GM10847 (cell line): ENCODE measurements around the gene RANBP6.

Experiments
- POLR2A ChIP-seq: IDR thresholded peaks from 2 replicates; pipeline ENCODE4 v1.6.1; 2011; ENCODE audit not compliant: insufficient read length; ENCODE audit errors: extremely low read depth

The RANBP6 gene

DNA sequence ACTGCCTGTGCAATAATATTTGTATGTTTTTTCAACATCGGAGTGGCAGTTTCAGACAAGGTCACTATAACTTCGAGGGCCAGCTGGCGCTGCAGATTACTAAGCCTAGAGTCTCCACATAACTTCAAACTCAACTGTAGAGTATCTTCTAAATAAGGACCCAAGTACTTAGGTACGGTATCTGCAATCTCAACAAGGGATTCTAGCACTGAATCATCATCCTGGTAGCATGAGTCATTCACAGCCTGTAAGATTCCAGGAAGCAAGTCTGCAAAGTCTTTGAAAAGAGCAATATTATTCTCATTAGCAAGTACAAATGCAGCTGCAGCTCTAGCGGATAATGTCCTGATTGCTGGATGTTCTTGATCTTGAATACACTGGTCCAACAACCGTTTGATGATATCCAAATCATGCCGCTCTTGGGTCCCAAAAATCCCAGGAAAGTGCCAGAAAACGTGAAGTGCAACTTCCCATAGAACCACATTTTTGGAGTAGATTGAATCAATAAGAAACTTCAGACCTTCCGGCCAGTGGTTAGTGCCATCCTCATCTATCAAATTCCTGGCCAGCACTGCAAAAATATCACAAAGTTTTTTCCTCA, 654 bp downstream of the RANBP6 start:
- TF ChIP-seq POLR2A: no peak

DNA sequence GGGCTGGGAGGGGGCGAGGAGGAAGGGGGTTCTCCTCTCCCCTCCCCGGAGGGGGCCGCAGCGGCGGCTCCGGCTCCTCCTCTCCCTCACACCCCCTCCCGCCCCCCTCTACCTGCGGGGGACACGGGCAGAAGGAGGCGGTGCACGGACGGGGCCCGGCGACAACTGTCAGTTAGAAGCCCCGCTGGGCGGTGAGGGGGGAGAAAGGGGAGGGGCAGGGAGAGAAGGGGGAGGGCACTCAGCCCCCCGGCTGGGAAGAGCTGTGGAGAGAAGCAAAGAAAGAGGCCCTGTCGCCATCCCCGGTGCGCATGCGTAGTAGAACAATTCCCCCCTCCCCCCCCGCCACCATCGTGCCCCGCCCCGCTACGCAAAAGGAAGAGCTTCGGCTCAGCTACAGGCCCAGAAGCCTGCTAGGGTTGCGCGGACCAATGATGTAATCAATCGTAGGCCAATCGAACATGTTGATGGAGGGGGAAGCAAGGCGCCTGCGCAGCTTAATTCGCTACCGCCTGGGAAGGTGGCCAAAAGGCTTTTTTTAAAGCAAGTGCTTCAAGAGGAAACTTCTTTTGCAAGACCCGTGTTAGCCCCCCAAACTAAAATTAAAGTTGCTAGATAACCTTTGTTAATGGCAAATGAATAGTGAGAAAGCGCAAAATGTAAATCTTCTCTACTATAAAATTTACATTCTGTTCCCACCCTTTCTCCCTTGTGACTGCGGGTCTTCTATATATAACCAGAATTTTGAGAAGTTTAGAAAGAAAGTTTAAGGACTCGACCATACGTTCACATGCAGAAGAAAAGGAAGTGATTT, 7.0 kb downstream of the RANBP6 start:
- peak; percentile 33 for TF ChIP-seq POLR2A

DNA sequence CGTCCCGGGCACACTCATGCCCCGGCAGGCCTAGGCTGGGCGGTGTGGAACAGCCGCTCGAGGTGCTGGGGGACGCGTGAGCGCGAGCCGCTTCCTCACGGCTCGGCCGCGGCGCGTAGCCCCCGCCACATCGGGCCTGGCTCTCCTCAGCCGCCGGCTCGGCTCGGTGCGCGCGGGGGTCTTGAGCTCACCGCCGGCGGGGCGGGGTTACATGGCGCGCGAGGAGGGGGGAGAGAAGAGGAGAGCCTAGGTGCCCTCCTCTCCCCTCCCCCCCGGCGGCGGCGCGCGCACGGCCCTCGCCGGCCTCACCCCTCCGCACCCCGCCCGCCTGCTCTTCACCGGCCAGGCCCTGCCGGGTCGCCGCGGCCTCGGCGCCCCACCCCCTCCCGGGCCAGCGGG, 7.7 kb downstream of the RANBP6 start:
- TF ChIP-seq POLR2A: no peak

DNA sequence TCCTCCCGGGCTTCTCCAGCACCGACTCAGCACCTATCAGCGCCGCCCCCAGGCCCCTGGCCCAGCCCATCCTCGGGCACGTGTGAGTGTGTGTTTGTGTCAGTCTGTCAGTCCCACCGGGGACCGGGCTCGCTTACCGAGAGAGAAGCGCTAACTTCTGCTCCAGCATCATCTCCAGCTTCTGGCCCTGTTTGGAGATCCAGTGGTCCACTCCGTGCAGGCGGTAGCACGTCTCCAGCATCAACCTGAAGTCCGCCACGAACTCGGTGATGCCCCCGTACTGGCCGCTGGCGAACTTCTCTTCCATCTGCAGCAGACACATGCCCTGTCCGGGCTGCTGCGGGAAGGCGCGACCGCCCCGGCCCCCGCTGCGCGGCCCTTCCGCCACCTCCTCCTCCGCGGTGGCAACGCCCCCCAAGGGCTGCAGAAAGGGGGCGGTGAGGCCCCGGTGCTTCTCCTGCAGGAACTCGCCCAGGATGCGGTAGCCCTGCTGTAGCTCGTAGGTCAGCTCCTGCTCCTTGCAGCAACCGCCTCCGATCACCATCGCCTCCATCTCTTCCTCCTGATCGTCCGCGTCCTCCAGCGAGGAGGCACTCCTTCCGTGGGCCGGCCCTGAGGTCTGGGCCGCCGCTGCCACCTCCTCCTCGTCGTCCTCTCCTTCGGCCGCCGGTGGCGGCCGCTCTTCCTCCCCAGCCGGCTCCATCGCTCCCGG, 8.2 kb downstream of the RANBP6 start:
- TF ChIP-seq POLR2A: no peak

DNA sequence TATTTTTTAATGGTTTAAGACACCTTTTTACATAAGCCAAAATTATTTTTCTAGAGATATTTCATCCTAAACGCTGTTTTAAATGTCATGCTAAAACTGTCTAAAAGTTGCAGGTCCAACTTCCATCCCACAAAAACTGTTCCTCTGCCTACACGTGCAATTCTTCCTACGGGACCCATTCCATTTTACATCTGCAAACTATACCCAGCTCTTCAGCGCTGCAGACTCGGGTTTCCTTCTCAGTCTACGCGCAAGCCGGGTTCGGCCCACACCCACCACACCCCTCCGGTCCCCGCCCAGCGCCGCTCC, 8.7 kb downstream of the RANBP6 start:
- TF ChIP-seq POLR2A: no peak

DNA sequence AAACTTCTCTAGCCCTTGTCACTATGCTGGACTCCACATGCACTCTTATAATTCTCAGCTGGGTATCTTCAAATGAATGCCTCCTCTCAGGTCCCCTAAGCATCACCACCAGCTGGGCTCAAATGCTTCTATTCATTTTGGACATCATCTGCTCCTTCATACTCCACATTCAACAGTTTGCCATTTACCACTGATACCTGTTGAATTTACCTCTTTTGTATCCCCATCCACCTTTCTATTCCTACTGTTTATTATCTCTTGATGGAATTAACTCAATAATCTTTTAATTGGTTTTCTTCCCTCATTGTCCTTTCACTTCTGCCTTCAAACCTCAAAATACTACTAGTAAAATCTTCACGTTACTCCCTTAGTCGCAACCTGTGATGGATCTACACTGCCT, 14.5 kb downstream of the RANBP6 start:
- TF ChIP-seq POLR2A: no peak

DNA sequence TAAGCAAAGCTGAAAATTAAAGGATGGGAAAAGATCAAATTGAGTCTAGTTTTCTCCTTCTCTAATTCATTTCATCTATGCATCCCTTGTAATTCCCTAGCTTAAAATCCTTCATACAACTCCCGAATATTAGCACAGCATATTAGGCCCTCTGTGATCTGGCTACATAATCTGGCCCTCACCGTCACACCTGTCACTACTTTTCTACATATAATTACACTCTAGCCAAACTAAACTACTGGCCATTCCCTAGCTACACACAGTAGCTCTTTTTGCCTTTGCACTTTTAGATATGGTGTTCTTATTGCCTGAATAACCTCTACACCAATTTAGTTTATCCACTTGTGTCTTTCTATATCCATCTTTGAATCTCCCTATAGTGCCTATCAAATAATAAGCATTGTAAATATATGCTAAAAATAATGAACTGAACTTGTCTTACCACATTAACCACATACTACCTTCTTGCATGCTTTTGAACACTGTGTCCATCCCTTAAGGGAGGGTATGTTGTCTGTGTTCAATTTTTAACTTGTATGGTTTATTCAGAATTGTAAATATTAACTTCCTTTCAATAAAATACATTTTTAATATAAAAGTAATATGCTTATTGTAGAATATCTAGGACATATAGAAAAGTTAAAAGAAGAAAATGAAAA, 15.9 kb downstream of the RANBP6 start:
- TF ChIP-seq POLR2A: no peak

DNA sequence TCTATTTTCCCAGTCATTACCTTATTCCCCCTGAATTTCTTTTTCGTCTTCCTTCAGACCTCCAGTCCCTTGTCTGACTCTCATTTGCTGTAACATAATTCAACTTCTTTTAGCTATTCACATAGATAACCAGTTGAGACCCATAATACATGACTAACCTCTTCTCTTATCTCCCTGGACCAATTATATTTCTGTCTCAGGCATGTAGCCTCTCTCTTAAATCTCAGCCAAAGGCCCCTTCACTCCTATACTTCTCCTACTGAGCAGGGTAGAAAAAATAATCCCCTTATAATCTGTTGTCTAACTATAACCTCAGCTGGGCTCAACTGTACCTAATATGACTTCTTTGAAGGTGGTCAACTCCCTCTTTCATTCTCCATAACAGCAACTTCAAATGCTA, 20.9 kb downstream of the RANBP6 start:
- TF ChIP-seq POLR2A: no peak

DNA sequence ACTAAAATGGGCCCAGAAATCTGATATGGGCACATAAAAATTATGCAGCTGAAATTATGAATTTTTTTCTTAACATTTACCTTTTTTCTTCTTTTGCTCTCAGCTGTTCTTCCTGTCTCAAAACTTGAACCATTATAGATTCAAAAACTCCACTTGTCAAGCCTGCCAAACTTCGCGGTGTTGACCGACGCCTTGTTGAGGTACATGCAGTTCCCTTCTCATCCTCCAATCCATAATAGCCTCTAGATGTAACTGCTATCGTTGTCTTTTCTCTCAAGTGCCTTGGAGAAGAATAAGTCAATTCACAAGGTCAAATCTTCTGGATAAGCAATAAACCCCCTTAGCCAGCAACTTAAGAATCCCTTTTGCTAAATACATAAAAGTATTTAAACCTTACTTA, 27.2 kb downstream of the RANBP6 start:
- no peak for TF ChIP-seq POLR2A

DNA sequence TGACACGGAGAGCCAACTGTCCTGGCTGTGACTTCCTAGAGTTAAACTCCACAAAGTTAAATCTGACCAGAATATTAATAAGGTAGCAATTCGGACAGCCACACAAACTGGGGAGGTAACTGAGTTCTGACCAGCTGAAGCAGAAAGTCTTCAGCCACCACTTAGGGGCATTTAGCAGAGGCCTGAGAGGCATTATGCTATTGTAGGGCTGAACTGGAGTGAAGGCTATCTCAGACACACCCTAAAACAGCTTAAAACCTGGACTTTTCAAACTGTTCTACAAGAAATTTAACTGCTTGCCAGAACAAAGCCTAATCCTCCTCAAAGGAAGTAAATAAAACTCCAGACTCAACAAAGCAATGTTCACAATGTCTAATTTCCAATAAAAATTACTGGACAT, 32.4 kb downstream of the RANBP6 start:
- TF ChIP-seq POLR2A: no peak

DNA sequence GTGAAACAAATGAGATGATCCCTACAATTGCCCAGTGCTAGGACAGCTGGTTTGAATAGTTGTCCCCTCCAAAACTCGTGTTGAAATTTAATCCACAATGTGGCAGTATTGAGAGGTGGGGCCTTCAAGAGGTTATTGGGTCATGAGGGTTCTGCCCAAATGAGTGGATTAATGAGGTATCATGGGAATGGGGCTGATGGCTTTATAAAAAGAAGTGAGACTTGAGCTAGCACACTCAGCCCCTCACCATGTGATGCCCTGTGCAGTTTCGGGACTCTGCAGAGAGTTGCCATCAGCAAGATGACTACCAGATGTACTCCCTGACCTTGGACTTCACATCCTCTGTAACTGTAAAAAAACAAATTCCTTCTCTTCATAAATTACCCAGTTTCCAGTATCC, 33.1 kb downstream of the RANBP6 start:
- TF ChIP-seq POLR2A: no peak

DNA sequence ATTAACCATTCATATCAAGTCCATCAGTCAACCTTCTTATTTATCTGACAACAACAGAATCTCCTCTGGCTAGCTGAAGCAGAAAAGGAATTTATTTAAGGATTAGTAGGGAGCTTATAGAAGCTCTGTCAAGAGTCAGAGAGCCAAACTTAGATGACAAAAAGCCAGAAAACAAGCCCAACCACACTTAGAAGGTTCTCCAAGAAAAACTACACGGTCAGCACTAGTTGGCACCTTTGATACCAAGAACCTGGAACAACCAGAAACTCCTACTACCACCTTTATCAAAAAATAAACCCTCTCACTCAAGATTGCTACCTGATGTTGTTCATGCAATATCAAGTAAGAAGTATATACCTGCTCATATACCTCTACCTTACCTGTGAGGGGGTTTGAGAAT, 36.9 kb downstream of the RANBP6 start:
- no peak for TF ChIP-seq POLR2A

DNA sequence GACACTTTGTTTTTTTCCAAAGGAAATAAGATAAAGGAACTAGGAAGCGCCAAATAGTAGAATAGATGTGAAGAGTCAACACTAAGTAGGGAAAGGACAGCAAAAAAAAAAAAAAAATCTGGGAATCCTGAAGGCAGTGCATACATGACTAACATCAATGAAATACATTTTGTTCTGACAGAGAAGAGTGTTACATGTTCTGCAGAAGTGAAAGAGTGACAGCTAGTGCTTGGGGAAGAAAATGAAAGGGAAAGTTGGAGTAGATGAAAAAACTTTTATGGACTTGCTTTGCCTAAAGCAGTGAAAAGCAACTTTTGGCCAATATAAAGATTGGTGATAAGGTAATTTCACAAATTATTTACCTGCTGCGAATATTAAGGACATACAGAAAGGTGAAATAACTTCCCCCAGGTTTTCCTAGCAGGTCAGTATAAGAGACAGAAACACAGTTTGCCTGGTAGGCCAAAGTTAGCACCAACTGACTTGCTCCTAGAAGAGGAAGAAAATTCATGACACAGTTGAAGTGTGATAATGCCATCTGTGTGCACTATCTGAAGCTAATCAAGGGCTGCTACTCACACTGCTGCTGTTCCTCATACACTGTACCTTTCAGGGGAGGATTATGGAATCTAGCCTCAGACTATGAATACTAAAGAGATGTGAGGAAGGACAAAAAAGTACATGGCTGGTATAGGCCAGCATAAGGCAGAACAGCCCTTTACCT, 38.6 kb downstream of the RANBP6 start:
- no peak for TF ChIP-seq POLR2A

DNA sequence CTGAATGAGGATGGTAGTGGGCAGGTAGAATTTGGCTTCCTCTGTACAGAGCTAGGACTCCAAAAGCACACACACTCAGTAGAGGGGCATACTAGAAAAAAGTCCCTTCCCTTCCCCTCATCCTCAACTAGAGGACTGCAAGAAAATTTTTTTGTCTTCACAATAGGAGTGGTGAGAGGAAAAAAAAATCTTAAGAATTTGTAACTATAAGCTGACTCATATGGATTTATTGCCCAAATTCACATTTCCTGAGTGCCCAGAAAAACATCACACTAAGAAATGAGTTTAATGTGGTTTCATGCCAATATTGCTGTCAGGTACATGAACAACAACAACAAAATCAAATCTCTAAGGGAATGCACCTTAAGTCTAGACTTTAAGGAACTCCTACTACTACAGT, 43.7 kb downstream of the RANBP6 start:
- no peak for TF ChIP-seq POLR2A
